ENCODE results near the gene TSHZ2.

GRCh38 chr20:53038299-53038698 is 66.1 kb downstream of the TSHZ2 start:
- no peak for TF ChIP-seq POLR2AphosphoS5 (IDR thresholded peaks at IDR 0.05; ENCODE audit: low read depth, low read length)
- no peak for TF ChIP-seq POLR2A (IDR thresholded peaks at IDR 0.05; ENCODE audit: low read depth, low read length)
- TF ChIP-seq TAF1 (IDR thresholded peaks at IDR 0.05; ENCODE audit: borderline replicate concordance, low read depth, low read length) = no peak

All from GM12892 (cell line).